Measurements from ENCODE around the gene BTBD16. TPM values are rescaled to one million over a fixed set of nuclear protein-coding genes. Genes with fewer than 3 reads are reported as not detected.
A peak's percentile ranks its signal among the peaks of the same experiment; 100 is the strongest.

BTBD16 gene
- total RNA-seq, 1 experiment from 2014 or later = not detected

GRCh38 chr10:122259075-122259466, 12.0 kb upstream of the BTBD16 start:
- Histone ChIP-seq H3T11ph (ENCODE audit: low read length) (no peak overlapping the region), H3K4me2 (ENCODE audit: insufficient read depth, insufficient read length, low read length) (no peak overlapping the region)
- H3K36me3 Mint-ChIP-seq (ENCODE audit: insufficient read depth in 1 of 3, low read depth in 3 of 3) = peaks cover 18 to 36% (median 32%) of the 10 kb centered on the region in 3 experiments

More at GRCh38 chr10:122259075-122259466, 12.0 kb upstream of the BTBD16 start:
- Histone ChIP-seq H3K18ac (ENCODE audit: insufficient read length, low read depth, low read length) (no peak overlapping the region), H2BK5ac (ENCODE audit: insufficient read length, low read length) (no peak overlapping the region), H3K4ac (ENCODE audit: low read depth, low read length) (no peak overlapping the region), H3K56ac (ENCODE audit: insufficient read length, low read depth, low read length) (no peak overlapping the region), H2BK12ac (ENCODE audit: insufficient read length, low read depth, low read length) (no peak overlapping the region), H4K8ac (replicated peaks; ENCODE audit: insufficient read length, low read depth, low read length) (no peak overlapping the region), H3K79me2 (ENCODE audit: insufficient read depth, low read length) (no peaks in the 10 kb centered on the region), H4K91ac (ENCODE audit: insufficient read length, low read depth, low read length) (no peak overlapping the region), H2BK15ac (ENCODE audit: low read depth, low read length) (no peak overlapping the region), H2BK120ac (ENCODE audit: low read depth, low read length, poor library complexity, severe bottlenecking) (no peak overlapping the region), H3K4me1 (ENCODE audit: insufficient read depth, low read length) (no peaks in the 10 kb centered on the region), H4K5ac (ENCODE audit: insufficient read length, low read depth, low read length) (no peak overlapping the region), H3K27ac (ENCODE audit: insufficient read length, low read depth, low read length) (no peak overlapping the region), H3K9ac (ENCODE audit: extremely low read depth, insufficient read length, low read length) (no peak overlapping the region), H4K20me1 (ENCODE audit: control insufficient read depth, insufficient read depth, insufficient read length) (no peaks in the 10 kb centered on the region), H3K23me2 (ENCODE audit: insufficient read length, low read depth, low read length, poor library complexity, severe bottlenecking) (no peaks in the 10 kb centered on the region), H3K23ac (ENCODE audit: insufficient read length, low read depth, low read length) (no peak overlapping the region), H2AFZ (ENCODE audit: low read length) (no peak overlapping the region), H3K9me3 (ENCODE audit: control insufficient read depth, low read depth, low read length) (no peaks in the 10 kb centered on the region), H3K14ac (ENCODE audit: insufficient read depth, low read length) (no peak overlapping the region; the same call in 1 of the 2 replicates), H3K27me3 (ENCODE audit: insufficient read depth, low read length) (no peaks in the 10 kb centered on the region), H3K79me1 (ENCODE audit: insufficient read depth, low read depth, low read length, poor library complexity, severe bottlenecking) (no peaks in the 10 kb centered on the region), H2BK20ac (ENCODE audit: low read depth, low read length, poor library complexity, severe bottlenecking) (no peak overlapping the region), H2AK5ac (ENCODE audit: insufficient read length, low read length) (no peak overlapping the region)
- no peak for DNase-seq
- H3K27me3 Mint-ChIP-seq (ENCODE audit: low read depth) = no peaks in the 10 kb centered on the region
- 0 out of 5 replicates have a peak overlapping the region, but pooled peaks of 1 of the 2 experiments have one; percentile 23 for H3K4me3 Mint-ChIP-seq
- peak overlapping the region in 2 of 3 experiments; percentile 27 to 69; a peak in 2 of 7 replicates for H3K27ac Mint-ChIP-seq
- H3K4me1 Mint-ChIP-seq = peaks cover 12 to 39% of the 10 kb centered on the region in 2 experiments
- WGBS (ENCODE audit: extremely low coverage, insufficient read length, low lambda C conversion rate) = no CpG with 5 or more reads among the region's 4 CpGs
- H3K9me3 Mint-ChIP-seq = peaks cover 21 to 23% of the 10 kb centered on the region in 2 experiments
- no peak for TF ChIP-seq CTCF (conservative IDR thresholded peaks at IDR 0.05)
